GM12874 (cell line): ENCODE data around the gene GPR157.

ENCODE experiments used
- TF ChIP-seq, protein P1 (sequence below): IDR thresholded peaks from 2 replicates; pipeline ENCODE4 v1.5.1; 2011; ENCODE audit warnings: low read depth, mild to moderate bottlenecking, control low read depth, low read length, moderate library complexity; ENCODE audit not compliant: insufficient read depth

Gene GPR157

GRCh38 chr1:9068981-9069325 is 59.9 kb downstream of the GPR157 start:
- TF ChIP-seq, protein P1, sequence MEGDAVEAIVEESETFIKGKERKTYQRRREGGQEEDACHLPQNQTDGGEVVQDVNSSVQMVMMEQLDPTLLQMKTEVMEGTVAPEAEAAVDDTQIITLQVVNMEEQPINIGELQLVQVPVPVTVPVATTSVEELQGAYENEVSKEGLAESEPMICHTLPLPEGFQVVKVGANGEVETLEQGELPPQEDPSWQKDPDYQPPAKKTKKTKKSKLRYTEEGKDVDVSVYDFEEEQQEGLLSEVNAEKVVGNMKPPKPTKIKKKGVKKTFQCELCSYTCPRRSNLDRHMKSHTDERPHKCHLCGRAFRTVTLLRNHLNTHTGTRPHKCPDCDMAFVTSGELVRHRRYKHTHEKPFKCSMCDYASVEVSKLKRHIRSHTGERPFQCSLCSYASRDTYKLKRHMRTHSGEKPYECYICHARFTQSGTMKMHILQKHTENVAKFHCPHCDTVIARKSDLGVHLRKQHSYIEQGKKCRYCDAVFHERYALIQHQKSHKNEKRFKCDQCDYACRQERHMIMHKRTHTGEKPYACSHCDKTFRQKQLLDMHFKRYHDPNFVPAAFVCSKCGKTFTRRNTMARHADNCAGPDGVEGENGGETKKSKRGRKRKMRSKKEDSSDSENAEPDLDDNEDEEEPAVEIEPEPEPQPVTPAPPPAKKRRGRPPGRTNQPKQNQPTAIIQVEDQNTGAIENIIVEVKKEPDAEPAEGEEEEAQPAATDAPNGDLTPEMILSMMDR, result no peak

GRCh38 chr1:9066945-9067807 is 61.7 kb downstream of the GPR157 start:
- TF ChIP-seq, protein P1, result no peak

- TF ChIP-seq, protein P1, result no peak
These were observed 63.6 kb downstream of the GPR157 start for GRCh38 chr1:9065213-9065751.

- TF ChIP-seq, protein P1, result no peak
These were observed 66.1 kb downstream of the GPR157 start for GRCh38 chr1:9062846-9063245.

DNA sequence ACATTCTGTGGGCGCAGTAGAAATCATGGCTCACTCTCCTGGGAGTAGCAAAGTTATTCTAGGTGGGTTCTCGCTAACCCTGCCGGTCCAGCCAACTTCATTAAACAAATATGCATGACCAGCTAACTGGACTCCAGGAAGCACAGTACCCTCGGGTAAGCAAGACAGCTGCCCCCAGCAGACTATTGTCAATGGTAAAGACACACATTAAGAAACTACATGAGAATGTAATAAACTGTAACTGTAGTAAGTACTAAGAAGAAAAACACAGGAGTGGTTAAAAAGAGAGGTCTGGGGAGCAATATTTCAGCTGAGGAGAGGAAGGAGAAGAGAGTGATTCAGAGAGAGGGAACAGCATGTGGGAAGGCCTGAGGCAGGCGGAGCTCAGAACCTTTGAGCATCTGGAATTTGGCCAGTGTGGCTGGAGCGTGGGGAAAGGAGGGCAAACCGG is 66.9 kb downstream of the GPR157 start:
- TF ChIP-seq, protein P1, result no peak

- TF ChIP-seq, protein P1, result no peak
These were observed 67.5 kb downstream of the GPR157 start for GRCh38 chr1:9061252-9061960.

DNA sequence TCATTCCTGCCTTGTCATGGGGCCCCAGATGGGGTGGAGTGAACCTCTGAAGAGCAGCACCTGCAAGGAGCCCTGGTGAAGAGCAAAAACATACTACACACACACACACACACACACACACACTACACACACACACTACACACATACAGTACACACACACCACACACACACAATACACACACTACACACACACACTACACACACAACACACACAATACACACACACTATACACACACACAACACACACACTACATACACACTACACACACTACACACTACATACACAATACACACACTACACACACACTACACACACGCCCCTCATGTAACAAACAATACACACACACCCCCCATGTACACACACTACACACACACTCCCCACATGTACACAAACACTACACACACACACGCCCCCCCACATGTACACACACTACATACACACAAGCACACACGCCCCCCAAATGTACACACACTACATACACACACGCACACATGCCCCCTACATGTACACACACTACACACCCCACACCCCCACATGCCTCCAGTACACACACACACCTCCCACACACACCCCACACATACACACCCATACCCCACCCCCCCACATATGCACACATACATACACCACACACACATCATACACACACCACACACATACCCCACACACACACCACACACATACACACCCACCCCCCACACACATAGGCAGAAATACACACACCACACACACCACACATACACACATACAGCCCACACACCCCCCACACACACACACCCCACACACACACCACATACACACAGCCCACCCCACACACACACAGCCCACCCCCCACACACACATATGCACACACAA is 68.8 kb downstream of the GPR157 start:
- TF ChIP-seq, protein P1, result no peak
